GM10847 (cell line): Measurements from ENCODE around the gene HOMER2.

Experiments
- POLR2A ChIP-seq: IDR thresholded peaks from 2 replicates; pipeline ENCODE4 v1.6.1; 2011; ENCODE audit not compliant: insufficient read length; ENCODE audit errors: extremely low read depth

The HOMER2 gene

DNA sequence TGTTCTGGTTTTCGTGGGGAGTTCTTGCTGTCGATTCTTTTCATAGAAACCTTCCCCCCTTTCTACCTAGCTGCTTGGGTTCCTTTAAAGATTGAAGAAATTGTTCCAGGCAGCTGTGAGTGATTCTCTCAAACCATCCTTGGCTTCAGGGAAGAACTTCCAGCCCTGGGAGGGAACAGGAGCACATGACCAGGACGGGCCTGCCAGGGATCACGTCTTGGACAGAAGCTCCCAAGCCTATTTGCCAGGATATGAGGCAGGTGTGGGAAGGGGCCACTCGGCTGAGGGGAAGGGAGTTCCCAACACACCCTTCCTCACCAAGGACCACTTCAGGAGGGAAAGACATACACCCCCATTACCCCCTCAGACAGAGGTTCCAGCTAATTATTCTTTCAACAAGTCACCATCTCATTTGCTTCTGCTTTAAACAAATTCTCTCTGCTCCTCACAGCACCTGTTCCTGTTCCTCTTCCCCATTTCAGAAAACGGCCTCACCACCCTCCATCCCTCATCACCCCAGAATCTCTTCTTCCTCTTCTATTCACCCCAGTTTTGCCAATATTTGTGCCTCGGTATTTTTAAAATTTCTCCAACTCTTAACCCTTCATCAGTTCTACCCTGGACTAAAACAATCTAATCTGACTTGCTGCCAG, 80.6 kb downstream of the HOMER2 start:
- TF ChIP-seq POLR2A: no peak

DNA sequence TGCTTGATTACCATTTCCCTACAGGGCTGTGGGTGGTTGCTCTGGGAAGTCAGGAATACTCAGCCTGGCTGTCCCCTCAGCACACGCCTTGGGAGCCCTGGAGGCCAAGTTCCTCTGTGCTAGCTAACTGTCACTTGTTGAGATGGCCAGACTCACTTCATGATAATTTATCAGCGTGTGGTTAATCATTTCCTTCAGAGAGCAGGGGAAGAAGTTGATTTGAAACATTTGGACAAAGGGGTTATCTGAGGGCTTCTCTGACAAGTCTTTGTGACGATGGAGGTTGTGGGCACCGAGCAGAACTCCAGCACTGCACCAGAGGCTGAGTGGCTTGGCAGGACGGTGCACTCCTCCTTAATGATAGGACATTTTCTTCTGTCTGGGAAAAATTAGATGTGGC, 81.2 kb downstream of the HOMER2 start:
- no peak for TF ChIP-seq POLR2A

DNA sequence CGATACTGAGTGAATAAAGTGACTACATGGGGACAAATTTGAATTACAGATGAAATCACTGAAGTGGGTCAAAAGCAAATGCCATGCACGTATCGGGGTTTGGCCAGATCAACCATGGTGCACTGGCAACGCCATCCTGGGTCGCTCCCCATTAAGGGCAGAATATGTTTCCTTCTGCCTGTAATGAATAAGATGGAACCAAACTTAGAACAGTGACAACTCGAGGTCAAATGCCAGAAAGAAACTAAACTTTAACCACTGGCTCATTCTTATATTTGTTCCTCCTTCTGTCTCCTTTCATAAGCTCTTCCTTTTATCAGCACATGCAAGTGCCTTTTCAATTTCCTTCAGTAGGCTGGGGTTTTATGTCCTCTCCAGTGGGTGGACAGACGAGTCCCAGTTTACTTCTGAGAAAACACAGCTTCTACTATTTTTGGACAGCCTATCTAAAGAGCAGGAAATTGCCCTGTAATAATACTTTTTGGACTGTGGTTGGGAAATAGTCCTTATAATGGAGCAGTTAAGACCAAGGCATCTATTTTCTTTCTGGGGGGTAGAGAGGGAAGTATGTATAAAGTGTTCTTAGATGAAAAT, 81.7 kb downstream of the HOMER2 start:
- no peak for TF ChIP-seq POLR2A

DNA sequence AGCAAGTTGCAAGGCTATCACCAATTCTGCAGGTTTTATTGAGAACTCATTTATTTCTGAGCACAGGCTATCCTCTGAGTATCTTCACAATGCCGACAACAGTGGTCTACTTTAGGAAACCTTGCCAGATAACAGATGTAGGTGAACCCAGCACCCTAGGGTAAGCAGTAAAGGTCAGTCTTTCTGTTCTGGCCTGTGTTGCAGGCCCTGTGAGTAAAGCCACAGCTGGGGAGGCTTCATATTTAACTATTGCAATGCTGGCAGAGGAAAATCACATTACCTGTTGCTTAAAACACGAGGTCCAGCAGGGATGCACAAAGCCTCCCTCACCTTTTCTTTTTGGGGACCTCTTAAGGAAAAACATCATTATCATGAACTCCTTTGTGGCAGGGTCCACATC, 87.6 kb downstream of the HOMER2 start:
- TF ChIP-seq POLR2A: no peak

DNA sequence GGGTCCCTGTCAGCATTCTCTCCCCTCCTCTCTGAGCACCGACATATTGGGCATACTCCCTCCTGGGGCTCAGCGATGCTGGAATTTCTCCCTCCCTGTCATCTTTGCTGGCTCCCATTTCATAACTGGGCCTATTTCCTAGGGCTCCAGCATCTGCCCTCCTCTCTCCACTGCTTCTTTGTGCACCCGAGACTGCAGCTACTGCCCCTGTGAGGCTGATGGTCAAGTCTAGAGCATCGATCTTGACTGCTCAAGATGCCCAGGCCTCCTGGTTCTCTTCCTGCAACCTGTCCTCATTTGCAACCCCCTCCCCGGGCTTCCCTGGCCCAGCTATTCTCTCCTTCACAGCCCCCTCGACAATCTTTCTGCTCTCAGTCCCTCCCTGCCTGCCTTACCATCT, 89.6 kb downstream of the HOMER2 start:
- no peak for TF ChIP-seq POLR2A

DNA sequence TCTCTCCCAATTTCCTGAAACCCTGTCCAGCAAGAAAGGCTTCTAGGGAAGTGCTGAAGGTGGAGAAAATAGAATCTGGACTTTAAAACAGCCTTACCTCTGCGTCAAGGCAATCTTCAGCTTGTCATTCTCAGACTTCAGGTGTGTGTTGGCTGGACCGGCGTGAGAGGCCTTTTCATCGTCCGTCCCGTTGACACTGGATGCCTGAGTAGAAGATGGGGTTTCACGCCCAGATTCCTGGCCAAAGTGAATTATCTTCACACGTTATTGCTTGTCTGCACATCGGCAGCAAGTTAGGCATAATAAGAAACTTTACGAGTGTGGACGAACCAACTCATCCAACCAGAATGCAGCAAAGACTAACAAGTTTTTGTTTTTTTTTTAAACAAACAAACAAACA, 93.6 kb downstream of the HOMER2 start:
- no peak for TF ChIP-seq POLR2A

DNA sequence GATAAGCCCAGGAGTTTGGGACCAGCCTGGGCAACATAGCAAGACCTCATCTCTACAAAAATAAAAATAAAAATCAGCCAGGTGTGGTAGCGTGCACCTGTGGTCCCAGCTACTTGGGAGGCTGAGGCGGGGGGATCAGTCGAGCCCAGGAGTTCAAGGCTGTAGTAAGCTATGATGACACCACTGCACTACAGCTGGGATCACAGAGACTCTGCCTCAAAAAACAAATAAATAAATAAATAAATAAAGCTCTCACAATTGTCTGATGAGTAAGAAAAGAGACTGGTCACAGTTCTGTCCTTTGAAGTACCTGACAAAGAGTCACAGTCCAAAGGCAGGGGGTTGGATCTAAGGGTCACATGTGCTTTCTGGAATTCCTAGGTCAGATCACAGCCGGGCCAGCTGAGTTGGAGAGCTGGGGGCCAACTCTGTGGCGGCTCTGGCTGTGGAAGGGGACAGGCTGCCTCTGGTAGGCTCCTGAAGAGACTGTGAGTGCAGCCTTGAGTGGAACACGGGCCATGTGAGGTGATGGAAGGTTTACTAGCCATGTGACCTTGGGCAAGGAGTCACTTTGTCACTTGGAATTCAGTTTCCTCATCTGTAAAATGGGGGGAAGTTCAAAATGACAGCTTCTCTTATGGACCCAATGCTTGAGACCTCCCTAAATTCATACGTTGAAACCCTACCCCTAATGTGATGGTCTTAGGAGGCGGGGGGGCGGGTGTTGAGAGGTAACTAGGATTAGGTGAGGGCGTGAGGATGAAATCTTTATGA, 95.9 kb downstream of the HOMER2 start:
- no peak for TF ChIP-seq POLR2A

DNA sequence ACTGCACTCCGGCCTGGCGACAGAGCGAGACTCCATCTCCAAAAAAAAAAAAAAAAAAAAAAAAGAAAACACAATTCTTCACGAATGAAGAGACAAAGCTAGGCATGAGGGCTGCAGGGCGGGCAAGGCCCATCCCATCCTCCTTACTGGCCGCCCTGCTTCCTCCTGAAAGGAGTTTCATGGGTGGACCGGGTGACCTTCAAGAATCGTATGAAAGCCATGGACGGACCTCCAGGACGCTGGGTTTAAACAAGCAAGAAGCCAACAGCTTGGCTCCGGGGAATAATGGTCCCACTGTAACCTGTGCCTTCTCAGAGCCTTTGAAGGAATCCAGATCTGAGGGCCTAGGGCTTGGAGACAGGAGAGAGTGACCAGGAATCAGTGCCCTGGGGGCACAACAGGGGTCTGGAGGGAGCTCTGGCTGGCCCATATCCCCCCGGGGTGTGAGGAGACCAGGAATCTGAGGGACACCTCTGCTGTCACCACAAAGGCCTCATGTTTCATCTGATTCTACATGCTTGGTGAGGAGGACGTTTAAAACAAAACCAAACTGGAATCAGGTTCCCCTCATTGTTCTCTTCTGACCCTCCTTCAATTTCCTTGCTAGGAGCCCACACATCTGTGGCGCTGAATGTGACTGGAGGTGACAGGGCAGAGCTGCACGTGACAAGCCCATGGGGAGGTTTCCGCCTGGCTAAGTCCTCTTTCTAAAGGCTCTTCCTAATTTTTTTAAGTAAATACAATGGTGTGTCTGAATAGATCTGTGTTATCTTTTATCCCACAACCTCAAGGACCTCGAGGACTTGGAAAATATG, 97.0 kb downstream of the HOMER2 start:
- TF ChIP-seq POLR2A: no peak

DNA sequence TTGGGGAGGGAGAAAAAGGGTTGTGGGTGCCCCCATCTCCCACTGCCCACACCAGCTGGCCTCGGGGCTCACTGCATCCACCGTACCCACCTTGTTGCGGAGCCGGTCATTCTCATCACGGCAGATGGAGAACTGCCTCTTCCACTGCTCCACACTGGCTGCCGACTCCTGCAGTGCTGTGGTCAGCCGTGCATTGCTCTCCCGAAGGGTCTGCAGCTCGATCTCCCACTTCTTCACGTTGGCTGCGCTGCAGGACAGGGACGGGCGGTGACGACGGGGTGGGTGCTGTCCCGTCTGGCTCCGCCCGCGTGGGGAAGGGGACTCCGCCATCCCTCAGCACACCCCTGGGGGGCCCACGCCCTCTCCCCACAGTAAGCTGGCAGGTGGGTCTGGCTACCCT, 98.0 kb downstream of the HOMER2 start:
- TF ChIP-seq POLR2A: no peak

DNA sequence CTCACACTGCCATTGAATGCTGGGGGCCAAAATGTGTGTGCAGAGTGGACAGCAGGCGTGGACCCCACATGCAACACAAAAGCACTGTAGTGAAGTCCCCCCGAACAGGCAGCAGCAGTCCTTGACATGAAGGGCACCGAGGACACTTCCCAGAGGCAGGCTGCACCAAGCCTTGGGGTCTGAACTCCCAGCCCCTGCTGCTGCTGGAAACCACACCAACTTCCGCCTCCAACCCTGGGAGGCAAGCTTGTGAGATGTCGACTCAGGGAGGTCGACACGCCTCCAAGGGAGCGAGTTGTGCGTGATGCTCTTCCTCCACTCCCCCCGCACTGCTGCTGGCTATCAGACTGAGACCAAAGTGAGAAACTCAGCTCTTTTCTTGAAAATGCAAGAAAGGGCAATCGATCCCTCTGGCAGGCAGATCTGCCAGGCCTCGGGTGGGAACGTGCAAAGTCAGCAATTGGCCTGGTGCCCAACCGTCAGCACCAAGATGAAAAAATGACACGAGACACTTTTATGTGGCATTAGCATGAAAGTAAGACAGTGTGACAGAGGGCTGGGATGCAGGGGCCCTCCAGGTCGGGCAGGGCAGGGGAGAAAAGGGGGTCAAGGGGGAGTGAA, 99.5 kb downstream of the HOMER2 start:
- TF ChIP-seq POLR2A: no peak

DNA sequence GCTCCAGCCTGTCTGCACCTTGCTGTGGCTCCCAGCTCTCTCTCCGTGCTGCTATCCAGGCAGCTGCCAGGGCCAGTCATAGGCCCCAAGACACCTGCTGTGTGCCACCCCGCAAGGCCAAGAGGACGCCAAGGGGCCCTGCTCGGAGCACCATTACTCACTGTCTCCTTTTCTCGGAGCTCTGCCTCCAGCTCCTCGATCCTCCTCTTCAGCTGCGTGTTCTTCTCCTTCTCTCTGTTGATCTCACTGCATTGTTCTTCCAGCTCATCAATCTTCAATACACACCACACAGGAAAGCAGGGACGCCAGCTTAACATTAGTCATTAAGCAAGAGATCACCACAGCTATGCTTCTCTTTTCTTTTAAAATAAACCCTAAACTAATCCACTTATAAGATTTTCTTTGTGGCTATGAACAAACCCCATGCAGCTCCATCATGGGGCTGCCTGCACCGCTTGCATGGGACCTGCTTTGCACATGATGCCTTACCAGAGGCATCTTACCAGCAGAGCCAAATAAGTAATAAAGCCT, 100.5 kb downstream of the HOMER2 start:
- no peak for TF ChIP-seq POLR2A

DNA sequence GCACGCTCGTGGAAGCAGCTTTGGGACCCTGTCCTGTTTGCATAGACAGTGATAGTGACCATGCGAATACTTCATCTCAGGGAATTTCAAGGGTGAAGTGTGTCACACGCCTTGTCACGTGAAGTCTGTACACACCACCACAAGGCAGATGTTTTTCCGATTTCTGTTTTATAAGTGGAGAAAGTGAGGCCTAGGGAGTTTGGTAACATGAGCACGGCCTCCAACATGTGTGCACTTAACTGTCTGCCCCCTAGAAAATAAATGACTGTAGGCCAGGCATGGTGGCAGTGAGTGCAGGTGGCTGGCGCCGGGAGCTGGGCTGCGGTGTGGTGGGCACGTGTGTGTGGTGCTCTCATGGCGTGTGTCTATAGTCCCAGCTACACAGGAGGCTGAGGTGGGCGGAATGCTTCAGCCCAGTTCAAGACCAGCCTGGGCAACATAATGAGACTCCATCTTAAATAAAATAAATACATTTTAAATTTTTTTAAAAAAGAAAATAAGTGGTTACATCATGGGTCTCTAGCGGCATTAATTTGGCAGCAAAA, 101.1 kb downstream of the HOMER2 start:
- TF ChIP-seq POLR2A: no peak

DNA sequence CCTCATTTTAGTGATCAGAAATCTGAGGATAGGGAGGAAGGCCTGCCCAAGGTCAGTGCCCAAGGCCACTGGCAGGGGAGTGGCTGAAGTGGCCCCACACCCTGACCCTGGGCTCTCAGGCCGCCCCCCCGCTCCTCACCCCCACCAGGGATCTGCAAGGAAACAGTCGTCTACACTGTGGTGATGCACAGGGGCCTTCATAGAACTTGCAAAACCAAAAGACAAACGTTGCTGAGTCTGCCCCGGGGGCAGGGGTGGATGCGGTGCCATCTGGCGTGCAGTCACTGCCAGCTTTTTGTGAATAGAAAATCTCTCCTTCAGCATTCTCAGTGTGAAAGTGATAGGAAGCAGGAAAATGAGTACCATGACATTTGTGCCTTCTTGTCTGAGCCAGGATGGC, 101.8 kb downstream of the HOMER2 start:
- no peak for TF ChIP-seq POLR2A
